Measurements from ENCODE around the gene GNPTG.

The GNPTG gene

DNA sequence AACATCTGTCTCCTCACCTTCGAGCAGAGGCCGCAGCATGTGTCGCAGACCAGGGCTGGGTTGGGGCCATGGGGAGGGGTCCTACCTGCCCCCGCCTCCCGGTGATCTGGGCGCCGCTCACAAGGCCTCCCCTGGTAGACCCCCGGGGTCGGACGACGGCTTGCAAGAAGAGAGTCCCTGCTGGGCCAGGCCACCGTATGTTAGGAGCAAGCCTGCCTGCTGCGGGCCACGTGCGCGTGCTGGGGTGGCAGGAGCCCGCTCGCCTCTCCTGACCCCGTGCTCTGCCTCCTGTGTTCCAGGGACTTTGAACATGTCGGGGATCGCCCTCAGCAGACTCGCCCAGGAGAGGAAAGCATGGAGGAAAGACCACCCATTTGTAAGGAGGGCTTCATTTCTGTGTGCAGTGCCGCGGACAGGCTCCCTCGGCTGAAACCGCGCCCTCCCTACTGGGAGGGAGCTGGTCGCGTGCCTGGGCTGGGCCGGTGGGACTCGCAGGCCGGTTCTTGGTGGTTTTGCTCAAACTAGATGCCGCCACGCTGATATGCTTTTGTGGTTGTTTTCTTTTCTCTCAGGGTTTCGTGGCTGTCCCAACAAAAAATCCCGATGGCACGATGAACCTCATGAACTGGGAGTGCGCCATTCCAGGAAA lies 37.9 kb upstream of the GNPTG start:
- peak; percentile 1 for DNase-seq (ENCODE audit: low read depth)
- no peak overlapping the region for H3K4me3 ChIP-seq (ENCODE audit: low read depth, low read length)
- TF ChIP-seq, protein P1, sequence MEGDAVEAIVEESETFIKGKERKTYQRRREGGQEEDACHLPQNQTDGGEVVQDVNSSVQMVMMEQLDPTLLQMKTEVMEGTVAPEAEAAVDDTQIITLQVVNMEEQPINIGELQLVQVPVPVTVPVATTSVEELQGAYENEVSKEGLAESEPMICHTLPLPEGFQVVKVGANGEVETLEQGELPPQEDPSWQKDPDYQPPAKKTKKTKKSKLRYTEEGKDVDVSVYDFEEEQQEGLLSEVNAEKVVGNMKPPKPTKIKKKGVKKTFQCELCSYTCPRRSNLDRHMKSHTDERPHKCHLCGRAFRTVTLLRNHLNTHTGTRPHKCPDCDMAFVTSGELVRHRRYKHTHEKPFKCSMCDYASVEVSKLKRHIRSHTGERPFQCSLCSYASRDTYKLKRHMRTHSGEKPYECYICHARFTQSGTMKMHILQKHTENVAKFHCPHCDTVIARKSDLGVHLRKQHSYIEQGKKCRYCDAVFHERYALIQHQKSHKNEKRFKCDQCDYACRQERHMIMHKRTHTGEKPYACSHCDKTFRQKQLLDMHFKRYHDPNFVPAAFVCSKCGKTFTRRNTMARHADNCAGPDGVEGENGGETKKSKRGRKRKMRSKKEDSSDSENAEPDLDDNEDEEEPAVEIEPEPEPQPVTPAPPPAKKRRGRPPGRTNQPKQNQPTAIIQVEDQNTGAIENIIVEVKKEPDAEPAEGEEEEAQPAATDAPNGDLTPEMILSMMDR (IDR thresholded peaks at IDR 0.05; ENCODE audit: insufficient read depth, low read depth, low read length, missing control alignments): no peak

DNA sequence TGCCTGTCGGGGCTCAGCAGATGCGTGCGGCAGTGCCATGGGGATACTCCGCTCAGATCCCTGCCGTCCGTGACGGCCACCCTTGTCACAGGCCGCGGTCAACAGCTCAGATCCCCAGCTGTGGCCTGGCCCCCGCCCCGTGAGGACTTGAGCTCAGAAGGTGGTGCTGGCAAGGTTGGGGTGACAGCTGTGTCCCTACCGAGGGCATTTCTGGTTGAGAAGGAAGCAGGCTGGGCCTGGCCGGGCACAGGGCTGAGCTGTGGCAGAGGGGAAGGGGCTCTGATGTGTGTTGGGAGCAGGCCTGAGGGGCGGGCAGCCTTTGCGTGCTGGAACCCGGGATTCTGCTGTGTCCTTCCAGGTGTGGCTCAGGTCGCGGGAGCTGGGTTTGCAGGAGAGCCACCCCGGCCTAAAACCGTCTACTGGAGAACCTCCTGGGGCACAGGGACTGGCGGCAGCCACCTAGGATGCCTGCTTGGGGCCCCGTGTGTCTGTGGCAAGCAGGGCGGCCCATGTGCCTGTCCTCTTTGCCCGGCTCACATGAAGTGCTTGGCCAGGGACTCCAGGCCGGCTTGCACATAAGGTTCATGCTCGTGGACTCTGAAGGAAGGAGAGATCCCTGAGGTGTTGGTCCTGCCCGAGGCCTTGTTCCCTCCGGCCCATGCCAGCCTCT lies 37.2 kb upstream of the GNPTG start:
- peak; percentile 1 for DNase-seq (ENCODE audit: low read depth)
- TF ChIP-seq, protein P1 (IDR thresholded peaks at IDR 0.05; ENCODE audit: insufficient read depth, low read depth, low read length, missing control alignments): no peak
- H3K4me3 ChIP-seq (ENCODE audit: low read depth, low read length): no peak overlapping the region

DNA sequence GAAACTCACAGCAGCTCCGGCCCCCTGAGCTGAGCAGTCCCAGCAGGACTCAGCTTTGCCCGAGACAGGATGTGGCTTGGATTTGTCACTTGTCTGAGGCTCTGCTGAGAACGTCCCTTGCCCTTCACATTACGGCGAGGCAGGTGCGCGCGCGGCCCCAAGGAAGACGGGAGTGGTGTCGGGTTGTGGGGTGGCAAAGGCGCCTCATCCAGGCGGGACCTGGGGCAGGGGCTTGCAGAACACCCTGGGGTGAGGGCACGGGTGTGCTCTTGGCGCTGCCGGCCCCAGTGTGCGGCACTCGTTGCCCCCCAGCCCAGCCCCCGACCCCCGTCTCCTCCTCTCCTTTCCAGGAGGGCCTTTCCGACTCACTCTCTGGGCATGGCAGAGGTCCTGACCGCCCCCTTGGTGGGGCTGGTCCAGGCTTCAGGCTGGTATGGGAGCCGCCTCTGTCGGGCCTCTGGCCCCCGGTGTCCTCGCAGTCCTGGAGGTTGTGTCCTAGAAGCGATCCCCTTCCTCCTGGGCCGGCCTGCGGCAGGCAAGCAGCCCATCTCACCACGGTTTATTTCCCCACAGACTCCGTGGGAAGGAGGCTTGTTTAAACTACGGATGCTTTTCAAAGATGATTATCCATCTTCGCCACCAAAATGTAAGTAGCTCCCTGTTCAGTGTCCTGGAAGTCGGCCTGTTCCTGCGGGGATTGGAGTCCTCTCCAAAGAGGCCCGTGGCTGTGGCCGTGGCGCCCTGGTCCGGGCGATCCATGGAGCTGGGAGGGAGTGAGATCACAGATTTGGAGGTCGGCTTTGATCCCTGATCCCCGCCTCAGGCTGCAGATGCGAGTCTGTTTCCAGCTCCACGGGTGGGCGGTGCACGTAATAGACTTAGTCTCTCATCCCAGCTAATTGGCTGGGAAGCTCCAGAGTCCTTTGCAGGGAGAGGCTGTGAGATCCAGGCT lies 36.4 kb upstream of the GNPTG start:
- H3K4me3 ChIP-seq (ENCODE audit: low read depth, low read length): no peak overlapping the region
- DNase-seq (ENCODE audit: low read depth): peak; percentile 0
- TF ChIP-seq, protein P1 (IDR thresholded peaks at IDR 0.05; ENCODE audit: insufficient read depth, low read depth, low read length, missing control alignments): no peak

DNA sequence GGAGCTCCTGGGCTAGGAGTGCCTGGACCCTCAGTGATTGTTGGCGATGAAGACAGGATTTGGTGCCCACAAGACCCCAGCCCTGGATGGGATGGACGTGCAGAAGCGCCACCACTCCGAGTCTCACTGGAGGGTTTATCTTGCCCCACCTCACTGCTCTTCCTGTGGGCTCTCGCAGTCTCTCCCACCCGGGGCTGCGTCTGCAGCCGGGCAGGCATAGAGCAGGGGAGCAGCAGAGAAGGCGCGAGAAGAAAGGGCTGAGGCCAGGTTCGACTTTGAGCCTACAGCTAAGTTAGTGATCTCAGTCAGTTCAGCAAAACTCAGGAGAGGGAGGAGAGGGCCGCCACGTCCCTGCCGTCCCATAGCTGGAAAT lies 35.7 kb upstream of the GNPTG start:
- H3K4me3 ChIP-seq (ENCODE audit: low read depth, low read length): no peak overlapping the region
- no peak for DNase-seq (ENCODE audit: low read depth)
- TF ChIP-seq, protein P1 (IDR thresholded peaks at IDR 0.05; ENCODE audit: insufficient read depth, low read depth, low read length, missing control alignments): no peak

DNA sequence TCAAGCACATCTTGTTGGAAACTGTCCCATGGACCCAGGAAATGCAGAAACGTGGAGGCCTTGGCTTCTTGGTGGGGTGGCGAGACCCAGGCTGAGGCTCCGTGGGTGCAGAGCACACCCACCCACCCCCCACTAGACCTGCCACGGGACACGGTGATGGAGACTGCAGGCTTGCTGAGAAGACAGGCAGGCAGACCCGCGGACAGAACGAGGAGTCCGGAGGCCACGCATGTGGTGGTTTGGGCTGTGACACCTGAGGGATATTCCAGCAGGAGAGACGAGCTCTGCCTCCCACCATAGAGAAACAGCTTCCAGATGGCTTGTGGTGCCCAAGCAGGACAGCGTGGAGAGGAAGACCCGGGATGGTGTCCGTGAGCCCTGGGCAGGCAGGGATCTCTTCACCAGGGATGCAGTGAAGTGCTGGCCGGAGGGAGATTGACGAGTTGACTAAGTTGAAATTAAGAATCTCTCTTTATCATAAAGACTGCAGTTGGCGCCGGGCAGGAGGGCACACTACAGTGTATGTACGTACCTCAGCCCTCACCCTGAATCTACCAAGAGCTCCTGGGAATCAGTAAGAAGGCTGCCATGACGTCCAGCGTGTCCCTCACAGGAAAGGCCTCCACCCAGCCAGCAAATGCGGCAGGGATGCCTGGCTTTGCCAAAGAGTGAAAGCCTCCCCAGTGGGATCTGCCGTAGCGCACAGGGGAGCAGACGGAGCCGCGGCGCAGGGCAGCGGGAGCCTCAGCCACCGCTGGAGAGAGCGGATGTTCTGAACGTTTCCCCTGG lies 34.1 kb upstream of the GNPTG start:
- no peak for DNase-seq (ENCODE audit: low read depth)
- no peak overlapping the region for H3K4me3 ChIP-seq (ENCODE audit: low read depth, low read length)
- TF ChIP-seq, protein P1 (IDR thresholded peaks at IDR 0.05; ENCODE audit: insufficient read depth, low read depth, low read length, missing control alignments): no peak

DNA sequence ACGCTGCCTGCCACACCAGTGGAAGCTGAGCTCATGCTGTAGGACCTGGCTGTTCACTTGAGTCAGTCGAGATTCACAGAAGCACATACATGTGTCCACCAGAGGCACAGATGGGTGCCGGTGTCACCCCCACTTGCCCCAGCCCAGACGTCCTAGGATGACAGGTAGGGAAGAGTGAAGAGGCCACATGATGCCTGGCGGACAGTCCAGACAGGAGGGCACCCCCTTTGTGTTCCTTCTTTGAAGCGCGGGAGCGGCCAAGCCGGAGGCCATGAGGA lies 33.5 kb upstream of the GNPTG start:
- no peak for DNase-seq (ENCODE audit: low read depth)
- no peak overlapping the region for H3K4me3 ChIP-seq (ENCODE audit: low read depth, low read length)
- TF ChIP-seq, protein P1 (IDR thresholded peaks at IDR 0.05; ENCODE audit: insufficient read depth, low read depth, low read length, missing control alignments): no peak
